Measurements from ENCODE around the gene SULT1C2.

GRCh38 chr2:108271691-108272253 is 16.9 kb upstream of the SULT1C2 start:
- TF ChIP-seq CTCF (IDR thresholded peaks at IDR 0.05) (no peak), POLR2A (IDR thresholded peaks at IDR 0.05) (no peak)
